Right lobe of liver (tissue), 4 donors: ENCODE results near the gene DACH1.

ENCODE experiments used
- CTCF ChIP-seq, 4 donors: fragments of 200-600 bp in 3 of 4; fragments of 450-650 bp in 1 of 4; IDR thresholded peaks; one replicate each; pipeline versions ENCODE4 v1.5.1 to v1.8.0; 2016 to 2022; ENCODE audit warnings: antibody characterized with exemption in 4 of 4, mild to moderate bottlenecking in 2 of 4
- POLR2A ChIP-seq: fragments of 450-650 bp; IDR thresholded peaks from one replicate; pipeline ENCODE4 v1.6.1; 2017; ENCODE audit warnings: antibody characterized with exemption, mild to moderate bottlenecking
- donor health status: DM: no; HTN: no; CAD: no.
- donor health status: DM: no; HTN: no; CAD: no.
- donor health status: DM: no; HTN: yes; CAD: no.

GRCh38 chr13:71828117-71828516, 38.9 kb downstream of the DACH1 start:
- TF ChIP-seq CTCF (IDR thresholded peaks at IDR 0.05) (no peak), POLR2A (no peak)
